ENCODE data around the gene SH3BP5L.
"Not testable (repeated sequence)": the region's sequence is repeated elsewhere in the genome, so short reads cannot be mapped to it uniquely, and the experiment has no call there.

Gene SH3BP5L

GRCh38 chr1:248793592-248793991 is 32.1 kb downstream of the SH3BP5L start:
- peak; percentile 38 for DNase-seq (ENCODE audit: low spot score)
- in situ Hi-C loops (cut with MboI; ENCODE audit: low pct_unique_long_range_greater_than_20kb, low sequenced_read_pairs, unreplicated experiment): no loop called here
- no peak for TF ChIP-seq CTCF (IDR thresholded peaks at IDR 0.05; ENCODE audit: extremely low read depth, insufficient read depth, missing control alignments)

- DNase-seq (ENCODE audit: low spot score): no peak
- in situ Hi-C loops (cut with MboI; ENCODE audit: low pct_unique_long_range_greater_than_20kb, low sequenced_read_pairs, unreplicated experiment): no loop called here
- no peak for TF ChIP-seq CTCF (IDR thresholded peaks at IDR 0.05; ENCODE audit: extremely low read depth, insufficient read depth, missing control alignments)
These were observed 33.4 kb downstream of the SH3BP5L start for GRCh38 chr1:248792342-248792741.

GRCh38 chr1:248791010-248791409 is 34.7 kb downstream of the SH3BP5L start:
- TF ChIP-seq CTCF (IDR thresholded peaks at IDR 0.05; ENCODE audit: extremely low read depth, insufficient read depth, missing control alignments): no peak
- no peak for DNase-seq (ENCODE audit: low spot score)
- in situ Hi-C loops (cut with MboI; ENCODE audit: low pct_unique_long_range_greater_than_20kb, low sequenced_read_pairs, unreplicated experiment): no loop called here

- no peak for DNase-seq (ENCODE audit: low spot score)
- TF ChIP-seq CTCF (IDR thresholded peaks at IDR 0.05; ENCODE audit: extremely low read depth, insufficient read depth, missing control alignments): no peak
- in situ Hi-C loops (cut with MboI; ENCODE audit: low pct_unique_long_range_greater_than_20kb, low sequenced_read_pairs, unreplicated experiment): no loop called here
These were observed 35.3 kb downstream of the SH3BP5L start for GRCh38 chr1:248790456-248790855.

- in situ Hi-C loops (cut with MboI; ENCODE audit: low pct_unique_long_range_greater_than_20kb, low sequenced_read_pairs, unreplicated experiment); DNase-seq (ENCODE audit: low spot score): not testable (repeated sequence)
These were observed 36.4 kb downstream of the SH3BP5L start for GRCh38 chr1:248789337-248789736.

GRCh38 chr1:248788327-248788726 is 37.4 kb downstream of the SH3BP5L start:
- DNase-seq (ENCODE audit: low spot score): no peak
- no peak for TF ChIP-seq CTCF (IDR thresholded peaks at IDR 0.05; ENCODE audit: extremely low read depth, insufficient read depth, missing control alignments)
- in situ Hi-C loops (cut with MboI; ENCODE audit: low pct_unique_long_range_greater_than_20kb, low sequenced_read_pairs, unreplicated experiment): no loop called here

GRCh38 chr1:248787430-248787829 is 38.3 kb downstream of the SH3BP5L start:
- no peak for DNase-seq (ENCODE audit: low spot score)
- in situ Hi-C loops (cut with MboI; ENCODE audit: low pct_unique_long_range_greater_than_20kb, low sequenced_read_pairs, unreplicated experiment): no loop called here
- no peak for TF ChIP-seq CTCF (IDR thresholded peaks at IDR 0.05; ENCODE audit: extremely low read depth, insufficient read depth, missing control alignments)
